SJCRH30 (cell line): ENCODE data around the gene PTPMT1. TPM values are rescaled to one million over a fixed set of nuclear protein-coding genes. Genes with fewer than 3 reads are reported as not detected.
"Not testable (repeated sequence)": the region's sequence is repeated elsewhere in the genome, so short reads cannot be mapped to it uniquely, and the experiment has no call there.

Source experiments
- DNase-seq, 2 experiments: peaks; one replicate each; pipeline ENCODE4 v3.0.0-alpha.2; 2015 to 2020
- H3K27ac ChIP-seq: fragments of 250-450 bp; sonication (Bioruptor Pico); 2 replicates; pipeline ENCODE4 v1.5.1; 2020; ENCODE audit warnings: mild to moderate bottlenecking, moderate library complexity
- H3K27me3 ChIP-seq: fragments of 250-450 bp; sonication (Bioruptor Pico); 2 replicates; pipeline ENCODE4 v1.5.1; 2020; ENCODE audit warnings: mild to moderate bottlenecking, moderate library complexity
- H3K36me3 ChIP-seq: fragments of 250-450 bp; sonication (Bioruptor Pico); 2 replicates; pipeline ENCODE4 v1.5.1; 2020; ENCODE audit warnings: mild to moderate bottlenecking, moderate library complexity
- H3K4me1 ChIP-seq: fragments of 250-450 bp; sonication (Bioruptor Pico); 2 replicates; pipeline ENCODE4 v1.5.1; 2020; ENCODE audit warnings: mild to moderate bottlenecking, moderate library complexity
- H3K4me3 ChIP-seq: fragments of 250-450 bp; sonication (Bioruptor Pico); 2 replicates; pipeline ENCODE4 v1.5.1; 2020; ENCODE audit warnings: mild to moderate bottlenecking, moderate library complexity
- H3K9me3 ChIP-seq: fragments of 250-450 bp; sonication (Bioruptor Pico); replicated peaks from 2 replicates; pipeline ENCODE4 v1.5.1; 2020; ENCODE audit warnings: mild to moderate bottlenecking, moderate library complexity
- total RNA-seq: library from RNA; depleted of rRNA; stranded (reverse); fragments of >200 nt; shearing (Covaris generic); gene quantifications from 2 replicates; pipeline ENCODE4 v1.2.3, GENCODE V29; 2014; rRNA removed

Gene PTPMT1, protein sequence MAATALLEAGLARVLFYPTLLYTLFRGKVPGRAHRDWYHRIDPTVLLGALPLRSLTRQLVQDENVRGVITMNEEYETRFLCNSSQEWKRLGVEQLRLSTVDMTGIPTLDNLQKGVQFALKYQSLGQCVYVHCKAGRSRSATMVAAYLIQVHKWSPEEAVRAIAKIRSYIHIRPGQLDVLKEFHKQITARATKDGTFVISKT
- total RNA-seq = 47.9 and 53.3 TPM in 2 replicates

DNA sequence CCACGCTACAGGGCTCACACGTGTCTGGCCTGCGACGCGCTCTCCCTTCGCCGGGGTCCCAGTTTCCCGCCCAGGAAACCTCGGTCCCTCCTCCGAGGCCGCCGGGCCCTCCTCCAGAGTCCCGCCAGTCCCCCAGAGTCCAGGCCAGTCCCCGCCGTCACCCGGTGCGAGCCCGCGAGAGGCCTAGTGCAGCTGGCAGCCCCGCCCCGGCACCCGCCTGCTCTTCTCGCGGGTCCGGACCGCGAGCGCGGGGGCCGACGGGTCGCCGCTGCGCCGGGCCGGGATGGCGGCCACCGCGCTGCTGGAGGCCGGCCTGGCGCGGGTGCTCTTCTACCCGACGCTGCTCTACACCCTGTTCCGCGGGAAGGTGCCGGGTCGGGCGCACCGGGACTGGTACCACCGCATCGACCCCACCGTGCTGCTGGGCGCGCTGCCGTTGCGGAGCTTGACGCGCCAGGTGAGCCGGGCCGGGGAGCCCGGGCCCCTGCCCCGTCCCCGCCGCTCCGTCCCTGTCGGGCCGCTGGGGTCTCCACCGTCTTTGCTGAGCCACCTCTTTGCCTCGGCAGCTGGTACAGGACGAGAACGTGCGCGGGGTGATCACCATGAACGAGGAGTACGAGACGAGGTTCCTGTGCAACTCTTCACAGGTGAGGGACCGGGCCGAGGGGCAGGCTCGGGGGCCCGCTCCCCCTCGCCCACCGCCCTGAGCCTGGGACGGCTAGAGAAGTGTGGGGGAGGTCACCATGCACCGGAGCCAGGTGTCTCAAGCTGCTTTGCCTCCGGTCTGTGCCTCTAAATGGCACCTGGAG, at the start of gene PTPMT1:
Gene PTPMT1, plus strand, starts transcription at position 260 of the 809 bp plus-strand sequence. Its CDS starts 24 bp downstream, at position 284.
- Histone ChIP-seq H3K27ac (peak within 1 kb of the TSS; percentile 66), H3K4me3 (peak within 1 kb of the TSS; percentile 85), H3K27me3 (no peaks in the 10 kb centered on the region), H3K36me3 (peaks cover 8% of the 10 kb centered on the region), H3K4me1 (no peaks in the 10 kb centered on the region; the same call in 1 of the 2 replicates), H3K9me3 (no peaks in the 10 kb centered on the region)
- DNase-seq = peak; percentile 85 to 88

DNA sequence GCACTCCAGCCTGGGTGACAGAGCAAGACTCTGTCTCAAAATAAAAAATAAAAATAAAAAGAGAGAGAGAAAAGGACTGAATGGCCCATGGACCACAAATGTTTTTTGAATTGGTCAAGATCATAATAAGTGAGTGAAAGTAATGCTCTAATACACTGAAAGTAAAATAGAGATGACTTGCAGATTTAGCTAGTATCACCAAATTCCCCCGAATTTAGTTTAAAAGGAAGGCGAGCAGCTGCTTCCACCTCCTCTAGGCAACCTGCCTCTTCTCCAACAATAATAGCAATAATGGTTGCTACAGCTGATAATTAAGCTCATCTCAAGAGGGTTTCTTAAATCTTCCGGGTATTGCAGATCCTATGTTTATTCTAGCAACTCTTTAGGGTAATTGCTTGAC, 49.2 kb upstream of the PTPMT1 start:
- no peaks in the 10 kb centered on the region for H3K27me3 ChIP-seq
- peaks cover 4% of the 10 kb centered on the region; the same call in 1 of the 2 replicates for H3K36me3 ChIP-seq
- H3K27ac ChIP-seq = no peak overlapping the region
- H3K4me3 ChIP-seq = no peak overlapping the region
- no peak for DNase-seq
- H3K9me3 ChIP-seq = no peaks in the 10 kb centered on the region
- peaks cover 17% of the 10 kb centered on the region for H3K4me1 ChIP-seq

DNA sequence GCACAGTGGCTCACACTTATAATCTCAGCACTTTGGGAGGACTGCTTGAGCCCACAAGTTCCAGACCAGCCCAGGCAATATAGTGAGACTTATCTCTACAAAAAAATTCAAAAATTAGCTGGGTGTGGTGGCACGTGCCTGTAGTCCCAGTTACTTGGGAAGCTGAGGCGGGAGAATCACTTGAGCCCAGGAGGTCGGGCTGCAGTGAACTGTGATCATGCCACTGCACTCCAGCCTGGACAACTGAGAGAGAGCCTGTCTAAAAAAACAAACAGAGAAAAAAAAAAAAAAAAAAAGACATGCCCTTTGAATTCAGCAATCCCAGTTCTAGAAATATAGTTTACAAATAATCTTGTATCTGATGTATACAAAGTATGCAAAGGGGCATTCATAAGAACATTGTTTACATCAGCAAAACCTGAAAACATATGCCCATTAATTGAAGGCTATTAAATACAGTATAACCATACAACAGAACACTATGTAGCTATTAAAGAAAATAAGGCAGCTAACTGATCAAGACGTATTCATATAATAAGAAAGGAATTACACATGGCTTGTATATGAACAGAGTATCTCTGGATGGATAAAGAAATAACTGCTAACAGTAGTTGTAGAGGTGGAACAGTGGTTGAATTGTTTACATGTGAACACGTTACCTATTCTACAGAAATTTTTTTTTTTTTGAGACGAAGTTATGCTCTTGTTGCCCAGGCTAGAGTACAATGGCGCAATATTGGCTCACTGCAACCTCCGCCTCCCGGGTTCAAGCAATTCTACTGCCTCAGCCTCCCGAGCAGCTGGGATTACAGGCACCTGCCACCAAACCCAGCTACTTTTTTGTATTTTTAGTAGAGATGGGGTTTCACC, 48.2 kb upstream of the PTPMT1 start:
- DNase-seq = no peak
- no peak overlapping the region for H3K27ac ChIP-seq
- peaks cover 17% of the 10 kb centered on the region for H3K4me1 ChIP-seq
- no peaks in the 10 kb centered on the region for H3K27me3 ChIP-seq
- peaks cover 5% of the 10 kb centered on the region; the same call in 1 of the 2 replicates for H3K36me3 ChIP-seq
- no peaks in the 10 kb centered on the region for H3K9me3 ChIP-seq
- H3K4me3 ChIP-seq = no peak overlapping the region

GRCh38 chr11:47518212-47518964, 47.0 kb upstream of the PTPMT1 start:
- Histone ChIP-seq H3K9me3 (no peaks in the 10 kb centered on the region), H3K36me3 (peaks cover 3% of the 10 kb centered on the region; the same call in 1 of the 2 replicates), H3K27me3 (no peaks in the 10 kb centered on the region), H3K4me1 (peaks cover 11% of the 10 kb centered on the region), H3K4me3 (no peak overlapping the region), H3K27ac (no peak overlapping the region)
- no peak for DNase-seq

DNA sequence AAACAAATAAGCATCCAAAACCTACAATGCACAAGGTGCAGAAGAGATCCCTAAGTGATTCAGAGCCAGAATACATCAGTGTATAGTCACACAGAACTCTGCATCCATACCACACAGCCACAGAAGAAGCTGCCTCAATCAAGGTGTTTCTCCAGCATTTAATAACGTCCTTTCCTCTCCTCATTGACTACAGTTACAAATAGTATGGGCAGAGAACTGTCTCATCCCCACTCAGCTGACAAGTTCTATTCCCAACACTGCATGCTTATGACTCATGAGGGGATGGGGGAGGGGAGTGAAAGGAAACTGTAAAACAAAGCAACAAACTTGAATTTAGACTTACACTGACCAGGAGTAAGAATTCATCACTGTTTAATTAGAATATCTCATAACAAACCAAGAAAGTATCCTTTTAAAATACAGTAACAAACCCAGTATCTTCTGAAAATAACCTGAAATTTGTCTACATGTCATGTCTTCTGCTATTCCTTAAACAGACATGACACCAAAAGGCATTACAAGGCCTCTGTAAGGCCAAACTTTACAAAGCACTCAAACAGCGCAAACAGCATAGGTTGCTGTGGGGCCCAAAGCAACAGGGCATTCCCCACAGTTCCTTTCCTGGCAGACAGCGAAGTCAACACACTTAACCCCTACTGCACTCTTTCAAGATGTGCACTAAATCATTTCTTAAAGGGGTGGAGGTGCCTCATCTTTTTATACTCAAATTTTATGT, 41.7 kb upstream of the PTPMT1 start:
- Histone ChIP-seq H3K27ac (no peak overlapping the region), H3K27me3 (no peaks in the 10 kb centered on the region), H3K9me3 (no peaks in the 10 kb centered on the region), H3K36me3 (peaks cover 20% of the 10 kb centered on the region), H3K4me1 (peaks cover 13% of the 10 kb centered on the region), H3K4me3 (no peak overlapping the region)
- DNase-seq = peak; percentile 20 to 40

DNA sequence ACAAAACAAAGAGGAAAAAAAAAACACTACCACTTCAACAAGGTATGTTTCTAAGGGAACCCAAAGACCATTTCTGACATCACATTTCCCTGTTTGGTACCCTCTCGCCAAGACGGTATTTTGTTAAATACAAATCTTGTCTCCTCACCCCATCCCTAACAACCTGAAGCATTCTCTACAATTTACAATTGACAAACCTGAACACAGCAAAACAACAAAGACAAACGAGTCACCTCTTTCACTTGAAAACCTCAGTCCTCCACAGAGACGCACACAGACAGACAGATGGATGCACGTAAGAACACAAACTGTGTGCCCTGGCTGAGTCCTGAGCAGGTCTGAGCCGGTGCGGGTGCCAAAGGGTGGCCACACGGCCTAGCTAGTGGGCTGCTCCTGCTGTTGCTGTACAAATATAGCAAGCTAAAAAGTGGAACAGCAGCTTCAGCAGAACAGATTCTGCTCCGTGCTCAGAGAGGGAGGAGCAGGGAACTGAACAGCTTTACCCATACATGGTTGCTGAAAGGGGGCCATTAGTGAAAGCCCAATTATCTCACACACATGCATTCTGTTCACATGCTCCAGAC, 41.0 kb upstream of the PTPMT1 start:
- Histone ChIP-seq H3K27ac (no peak overlapping the region), H3K27me3 (no peaks in the 10 kb centered on the region), H3K9me3 (no peaks in the 10 kb centered on the region), H3K4me3 (no peak overlapping the region), H3K36me3 (peaks cover 20% of the 10 kb centered on the region), H3K4me1 (peaks cover 13% of the 10 kb centered on the region)
- DNase-seq = no peak

GRCh38 chr11:47526032-47526431, 39.4 kb upstream of the PTPMT1 start:
- Histone ChIP-seq H3K4me1 (peaks cover 13% of the 10 kb centered on the region), H3K36me3 (peaks cover 20% of the 10 kb centered on the region)
- not testable (repeated sequence) for H3K27ac ChIP-seq, H3K4me3 ChIP-seq, H3K9me3 ChIP-seq, H3K27me3 ChIP-seq, DNase-seq

DNA sequence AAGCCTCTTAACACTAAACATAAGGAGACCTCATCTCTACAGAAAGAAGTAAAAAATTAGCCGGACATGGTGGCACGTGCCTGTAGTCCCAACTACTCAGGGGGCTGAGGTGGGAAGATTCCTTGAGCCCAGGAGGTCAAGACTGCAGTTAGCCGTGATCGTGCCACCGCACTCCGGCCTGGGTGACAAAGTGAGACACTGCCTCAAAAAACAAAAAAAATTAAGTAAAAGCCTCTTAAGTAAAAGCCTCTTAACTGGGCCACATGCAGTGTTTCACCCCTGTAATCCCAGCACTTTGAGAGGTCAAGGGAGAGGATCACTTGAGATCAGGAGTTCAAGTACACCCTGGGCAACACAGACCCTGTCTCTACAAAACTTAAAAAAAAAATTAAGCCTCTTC, 38.2 kb upstream of the PTPMT1 start:
- no peaks in the 10 kb centered on the region for H3K27me3 ChIP-seq
- no peak for DNase-seq
- H3K4me3 ChIP-seq = no peak overlapping the region
- no peaks in the 10 kb centered on the region for H3K9me3 ChIP-seq
- peaks cover 13% of the 10 kb centered on the region for H3K4me1 ChIP-seq
- H3K36me3 ChIP-seq = peaks cover 17% of the 10 kb centered on the region
- no peak overlapping the region for H3K27ac ChIP-seq

GRCh38 chr11:47529951-47530350, 35.4 kb upstream of the PTPMT1 start:
- no peaks in the 10 kb centered on the region for H3K27me3 ChIP-seq
- no peak for DNase-seq
- H3K9me3 ChIP-seq = no peaks in the 10 kb centered on the region
- H3K4me1 ChIP-seq = no peaks in the 10 kb centered on the region; the same call in 1 of the 2 replicates
- H3K36me3 ChIP-seq = peaks cover 15% of the 10 kb centered on the region
- H3K27ac ChIP-seq = no peak overlapping the region
- no peak overlapping the region for H3K4me3 ChIP-seq

DNA sequence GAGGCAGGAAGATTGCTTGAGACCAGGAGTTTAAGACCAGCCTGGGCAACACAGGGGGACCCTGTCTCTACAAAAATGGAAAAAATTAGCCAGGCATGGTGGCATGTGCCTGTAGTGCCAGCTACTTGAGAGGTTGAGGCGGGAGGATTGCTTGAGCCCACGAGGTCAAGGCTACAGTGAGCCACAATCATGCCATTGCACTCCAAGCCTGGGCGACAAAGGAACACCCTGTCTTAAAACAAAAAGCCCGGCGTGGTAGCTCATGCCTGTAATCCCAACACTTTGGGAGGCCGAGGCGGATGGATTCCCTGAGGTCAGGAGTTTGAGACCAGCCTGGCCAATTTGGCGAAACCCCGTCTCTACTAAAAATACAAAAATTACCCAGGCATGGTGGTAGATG, 34.7 kb upstream of the PTPMT1 start:
- not testable (repeated sequence) for H3K27me3 ChIP-seq, H3K4me3 ChIP-seq, DNase-seq, H3K9me3 ChIP-seq, H3K4me1 ChIP-seq, H3K27ac ChIP-seq
- H3K36me3 ChIP-seq = peaks cover 12% of the 10 kb centered on the region

DNA sequence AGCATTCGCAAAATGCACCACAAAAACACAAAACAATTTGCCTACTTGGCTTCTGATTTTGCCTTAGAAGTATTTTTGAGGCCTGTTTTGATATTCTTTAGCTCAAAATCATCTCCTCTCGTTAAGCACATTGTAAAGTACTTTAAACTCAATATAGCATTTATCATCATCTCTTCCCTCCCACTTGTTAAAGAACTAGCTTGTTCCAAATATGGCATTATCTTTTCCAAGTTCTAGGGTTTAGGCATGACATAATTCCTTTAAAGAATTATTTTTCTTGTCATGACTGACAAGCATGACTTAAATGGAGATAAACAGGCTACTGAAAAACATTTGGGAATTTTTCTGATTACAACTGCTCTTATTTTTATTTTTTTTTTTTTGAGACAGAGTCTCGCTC, 33.7 kb upstream of the PTPMT1 start:
- Histone ChIP-seq H3K27ac (no peak overlapping the region), H3K4me3 (no peak overlapping the region), H3K4me1 (no peaks in the 10 kb centered on the region; the same call in 1 of the 2 replicates), H3K27me3 (no peaks in the 10 kb centered on the region), H3K36me3 (peaks cover 13% of the 10 kb centered on the region), H3K9me3 (no peaks in the 10 kb centered on the region)
- DNase-seq = no peak

DNA sequence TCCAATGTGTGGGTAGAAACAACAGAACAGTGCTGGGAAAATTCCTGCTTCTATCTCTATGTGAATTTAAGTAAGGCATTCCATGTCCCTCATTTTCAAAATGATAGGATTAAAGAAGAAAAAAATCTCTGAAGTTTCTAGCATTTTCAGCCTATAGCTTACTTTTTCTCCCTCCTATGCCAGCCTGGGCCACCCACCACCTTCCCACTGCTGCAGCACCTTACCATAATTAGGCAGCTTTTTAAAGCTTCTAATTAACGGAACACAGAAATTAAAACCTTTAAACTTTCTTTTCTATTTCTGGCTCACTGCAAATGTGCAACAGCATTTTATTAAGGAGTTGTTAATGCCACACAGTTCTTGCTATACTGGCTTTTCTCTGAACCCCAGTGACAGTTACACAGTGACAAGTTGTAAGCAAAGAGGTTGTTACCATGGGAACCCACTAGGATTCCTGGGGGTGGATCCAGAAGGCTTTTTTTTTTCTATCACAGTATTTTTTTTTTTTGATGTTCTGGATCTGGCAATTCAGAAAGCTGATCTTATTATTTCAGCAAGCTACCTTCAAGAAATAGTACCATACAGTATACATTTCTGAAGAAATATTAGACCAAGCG, 32.7 kb upstream of the PTPMT1 start:
- no peak for DNase-seq
- no peak overlapping the region for H3K4me3 ChIP-seq
- no peaks in the 10 kb centered on the region for H3K9me3 ChIP-seq
- peaks cover 8% of the 10 kb centered on the region for H3K36me3 ChIP-seq
- H3K27ac ChIP-seq = no peak overlapping the region
- H3K27me3 ChIP-seq = no peaks in the 10 kb centered on the region
- no peaks in the 10 kb centered on the region; the same call in 1 of the 2 replicates for H3K4me1 ChIP-seq

DNA sequence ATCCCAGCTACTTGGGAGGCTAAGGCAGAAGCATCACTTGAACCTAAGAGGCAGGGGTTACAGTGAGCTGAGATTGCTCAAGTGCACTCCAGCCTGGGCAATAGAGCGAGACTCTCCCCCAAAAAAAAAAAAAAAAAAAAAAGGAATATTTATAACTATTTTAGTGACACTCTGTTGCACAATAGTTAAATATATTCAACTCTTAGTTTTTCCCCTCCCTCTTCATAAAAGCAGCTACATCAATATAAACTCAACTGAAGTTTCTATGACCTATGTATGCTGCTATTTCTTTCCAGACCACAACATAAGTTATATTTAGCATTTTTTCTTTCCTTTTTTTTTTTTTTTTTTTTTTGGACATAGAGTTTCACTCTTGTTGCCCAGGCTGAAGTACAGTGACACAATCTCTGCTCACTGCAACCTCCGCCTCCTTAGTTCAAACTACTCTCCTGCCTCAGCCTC, 31.7 kb upstream of the PTPMT1 start:
- peaks cover 6% of the 10 kb centered on the region for H3K36me3 ChIP-seq
- no peaks in the 10 kb centered on the region; the same call in 1 of the 2 replicates for H3K4me1 ChIP-seq
- no peaks in the 10 kb centered on the region for H3K9me3 ChIP-seq
- no peaks in the 10 kb centered on the region for H3K27me3 ChIP-seq
- no peak overlapping the region for H3K4me3 ChIP-seq
- no peak for DNase-seq
- H3K27ac ChIP-seq = no peak overlapping the region
